ENCODE data around the gene DBET.

DNA sequence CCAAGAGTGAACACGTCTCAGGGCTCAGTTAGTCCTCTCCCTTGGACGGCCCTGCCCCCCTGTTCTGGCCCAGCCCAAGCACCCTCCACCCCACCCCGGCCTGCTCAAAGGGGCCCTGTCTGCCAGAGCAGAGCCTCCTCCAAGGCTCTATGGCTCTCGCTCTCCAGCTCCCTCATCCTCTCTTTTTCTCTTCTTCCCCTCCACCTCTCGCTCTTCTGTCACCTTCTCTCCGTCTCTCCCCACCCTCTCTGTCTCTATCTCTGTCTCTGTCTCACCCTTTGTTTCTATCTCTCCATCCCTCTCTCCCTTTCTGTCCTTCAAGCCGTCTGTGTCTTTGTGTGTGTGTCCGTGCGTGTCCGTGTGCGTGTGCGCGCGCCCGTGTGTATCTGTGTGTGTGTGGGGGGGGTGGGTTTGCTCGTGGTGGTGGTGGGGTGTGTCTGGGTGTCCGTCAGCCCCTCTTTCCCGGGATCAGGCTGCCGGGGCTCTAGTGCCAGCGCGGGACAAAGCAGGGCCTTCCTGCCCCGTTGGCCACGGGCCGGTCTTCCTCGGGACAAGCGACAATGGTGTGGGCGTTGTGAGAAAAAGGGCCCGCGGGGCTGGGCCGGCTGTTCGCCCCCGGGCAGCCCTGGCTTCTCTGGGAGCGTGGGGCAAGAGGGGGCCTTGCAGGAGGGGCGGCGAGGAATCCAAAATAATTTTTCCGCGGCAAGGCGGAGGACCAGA lies 45.9 kb upstream of the DBET start:
- TF ChIP-seq TAF1 (IDR thresholded peaks at IDR 0.05; ENCODE audit: borderline replicate concordance, insufficient read depth, low read length) (no peak), REST (IDR thresholded peaks at IDR 0.05; ENCODE audit: insufficient read depth in 1 of 2, low read depth in 2 of 2, low read length in 2 of 2) (no peak), POLR2AphosphoS5 (IDR thresholded peaks at IDR 0.05; ENCODE audit: low read depth, low read length) (no peak), SIN3A (IDR thresholded peaks at IDR 0.05; ENCODE audit: borderline replicate concordance, insufficient read depth, low read length) (no peak), FOXP2 (optimal IDR thresholded peaks at IDR 0.05; ENCODE audit: borderline replicate concordance, extremely low read depth, extremely low read length, insufficient read depth) (no peak)

Data from PFSK-1 (cell line).